GM23248 (cell line): ENCODE results near the gene QPCTL.

ENCODE experiments used
- EZH2 ChIP-seq: fragments of 200-600 bp; sonication (generic); IDR thresholded peaks from 2 replicates; pipeline ENCODE4 v1.6.1; 2018; ENCODE audit warnings: antibody characterized with exemption, mild to moderate bottlenecking; ENCODE audit not compliant: insufficient read depth, poor library complexity, severe bottlenecking
- EZH2phosphoT487 ChIP-seq: fragments of 200-600 bp; sonication (generic); IDR thresholded peaks from 2 replicates; pipeline ENCODE4 v1.6.1; 2018; ENCODE audit warnings: antibody characterized with exemption, moderate library complexity, mild to moderate bottlenecking, low read depth; ENCODE audit not compliant: insufficient read depth

DNA sequence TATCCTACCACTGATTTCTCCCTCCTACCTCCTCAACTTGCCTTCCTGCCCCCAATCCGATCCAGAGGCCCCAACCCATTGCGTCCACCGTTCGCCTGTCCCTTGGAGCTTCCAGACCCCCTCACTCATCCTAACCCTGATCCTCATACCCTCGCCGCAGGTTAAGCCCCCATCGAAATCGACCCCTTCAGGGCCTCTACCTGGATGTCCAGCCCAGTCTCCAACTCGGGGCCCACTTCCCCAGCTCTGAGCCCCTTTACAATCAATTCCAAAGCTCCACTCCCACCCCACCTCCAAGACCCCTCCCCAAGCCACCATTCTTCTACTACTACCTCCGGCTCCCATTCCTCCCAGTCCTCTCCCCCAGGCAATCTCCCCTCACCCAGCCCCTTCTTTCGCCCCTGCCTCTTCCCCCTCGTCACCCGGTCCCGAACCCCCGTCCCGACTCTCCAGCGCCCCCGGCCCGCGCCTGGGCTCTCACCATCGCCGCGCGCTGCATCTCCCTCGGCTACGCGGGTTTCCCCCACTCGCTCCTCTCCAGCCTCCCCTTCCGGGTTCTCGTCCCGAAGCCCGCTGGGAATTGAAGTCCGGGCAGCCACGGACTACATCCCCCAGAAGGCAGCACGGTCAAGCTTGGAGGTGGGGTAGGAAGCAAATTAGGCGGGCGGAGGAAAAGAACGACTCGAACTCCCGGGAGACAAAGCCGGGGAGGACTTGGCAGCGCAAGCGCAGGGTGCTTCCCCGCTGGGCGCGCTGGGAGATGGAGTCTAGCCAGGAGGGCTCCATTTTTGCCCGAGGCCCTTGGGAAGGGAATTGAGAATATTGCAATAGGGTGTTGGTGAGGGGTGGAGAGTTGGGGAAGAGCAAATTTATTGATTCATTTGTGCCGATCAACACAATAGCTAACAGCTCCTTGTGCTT is 38.2 kb downstream of the QPCTL start, which contains the start of gene FBXO46:
- TF ChIP-seq EZH2 (no peak), EZH2phosphoT487 (no peak)
